Right ventricle myocardium inferior (tissue), 1 donor: Measurements from ENCODE around the gene FBXL13. TPM values are rescaled to one million over a fixed set of nuclear protein-coding genes. Genes with fewer than 3 reads are reported as not detected.
"Not testable (repeated sequence)": the region's sequence is repeated elsewhere in the genome, so short reads cannot be mapped to it uniquely, and the experiment has no call there.

Experiments
- ATAC-seq: fragments of 200-7000 bp; cut with Tn5 transposase; one replicate; pipeline ENCODE4 v1.9.1; 2020; ENCODE audit warnings: mild to moderate bottlenecking, moderate library complexity
- DNase-seq: peaks from one replicate; pipeline ENCODE4 v3.0.0; 2021; ENCODE audit errors: missing footprints
- intact Hi-C: fragments of 100-400 bp; cut with DNase I; formaldehyde crosslinking; loops from one replicate; pipeline ENCODE4 v1.11.0; 2022
- total RNA-seq: library from RNA; stranded (reverse); fragmentation: NEBNext Ultra II Directional; extraction: Animal tissue kit (Norgen Biotek cat#: 25700); gene quantifications from one replicate; pipeline ENCODE4 v1.2.1, GENCODE V29; 2021
- donor health status: DM: no; HTN: yes; CAD: no; lungs with severe emphysema.

FBXL13 gene
- total RNA-seq, 1 donor from 2014 or later = 0.24 TPM

GRCh38 chr7:102926783-102927140, 147.8 kb downstream of the FBXL13 start:
- ATAC-seq (no peak), DNase-seq (no peak)
- intact Hi-C loops = no loop called here

DNA sequence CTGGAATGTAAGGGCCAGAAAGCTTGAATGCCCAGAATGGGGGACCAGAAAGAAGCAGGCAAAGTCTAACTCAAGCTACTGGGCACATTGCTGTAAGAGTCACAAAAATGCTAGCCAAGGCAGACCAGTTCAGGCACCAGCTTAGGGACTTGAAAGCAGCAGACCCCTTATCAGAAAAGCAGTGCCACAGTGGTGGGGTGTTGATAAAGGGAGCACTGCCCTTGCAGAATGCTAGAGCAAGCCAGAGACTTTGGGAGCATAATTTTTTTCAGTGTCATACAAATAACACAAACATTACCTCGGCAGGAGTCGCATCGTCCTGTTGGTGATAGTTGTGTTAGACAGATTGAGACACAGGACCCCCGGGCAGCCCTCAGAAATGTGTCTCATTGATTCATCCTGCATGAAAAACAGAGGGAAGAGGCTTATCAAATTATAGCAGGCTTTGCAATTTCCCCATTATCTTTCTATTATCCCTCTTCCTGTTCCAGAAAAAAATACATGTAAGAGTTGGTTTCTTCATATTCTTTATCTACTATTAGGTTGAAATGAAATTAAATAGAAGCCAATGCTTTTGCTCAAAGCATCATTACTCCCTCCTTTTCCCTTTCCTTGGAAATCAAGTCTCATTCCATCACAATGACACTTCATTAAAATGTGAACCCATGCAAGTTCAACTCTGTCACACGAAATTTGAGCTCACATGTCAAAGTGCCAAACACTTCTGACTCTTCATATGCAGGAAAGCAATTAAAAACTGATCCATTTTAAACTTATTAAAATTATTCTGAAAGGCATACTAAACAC, 148.4 kb downstream of the FBXL13 start:
- DNase-seq (no peak), ATAC-seq (no peak)
- intact Hi-C loops = no loop called here

GRCh38 chr7:102918845-102919244, 155.8 kb downstream of the FBXL13 start:
- ATAC-seq (no peak), DNase-seq (no peak)
- intact Hi-C loops = loop anchor here (10.0 kb wide), 1 partner anchor 76 kb away; no protein-coding TSS in a partner anchor

GRCh38 chr7:102917436-102918353, 156.9 kb downstream of the FBXL13 start:
- intact Hi-C loops = loop anchor here (10.0 kb wide), 1 partner anchor 77 kb away; no protein-coding TSS in a partner anchor
- no peak for DNase-seq
- ATAC-seq = no peak

DNA sequence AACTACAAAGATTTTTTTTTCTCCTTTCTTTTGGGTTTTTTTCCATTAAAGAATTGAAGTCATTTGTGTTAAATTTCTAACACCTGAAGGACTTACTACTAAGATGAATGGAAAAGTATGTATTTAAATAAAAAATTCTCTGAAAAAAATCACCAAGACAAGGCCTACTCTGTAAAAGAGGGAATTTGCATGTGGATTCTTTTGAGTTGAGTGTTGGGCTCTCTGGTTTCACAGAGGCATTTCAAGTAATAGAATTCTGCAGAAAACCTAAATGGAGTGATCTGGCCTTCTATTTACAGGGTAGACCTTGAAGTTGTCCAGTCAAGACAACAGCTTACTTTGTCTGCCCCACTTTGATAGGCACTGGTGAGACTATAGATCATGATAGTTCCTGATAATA, 157.7 kb downstream of the FBXL13 start:
- ATAC-seq = no peak
- intact Hi-C loops = loop anchor here (10.0 kb wide), 1 partner anchor 78 kb away; no protein-coding TSS in a partner anchor
- no peak for DNase-seq

DNA sequence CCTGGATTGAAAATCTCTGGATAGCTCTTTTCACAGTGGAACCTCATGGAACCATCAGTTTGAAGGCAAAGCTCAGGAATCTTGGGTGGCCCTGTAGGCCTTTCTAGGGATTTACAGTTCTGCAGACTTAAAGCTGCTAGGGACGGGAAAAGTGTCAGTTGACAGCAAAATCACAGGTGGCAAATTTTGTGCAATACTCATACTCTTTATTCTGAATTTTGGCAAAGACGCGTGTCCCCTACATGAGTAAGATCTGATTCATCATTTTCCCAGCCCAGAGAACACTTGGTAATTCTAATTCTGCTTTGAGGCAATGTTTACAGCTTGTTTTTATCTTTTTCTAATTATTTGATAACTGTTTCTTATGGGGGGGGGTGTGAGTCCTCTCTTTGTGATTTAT, 158.2 kb downstream of the FBXL13 start:
- intact Hi-C loops = loop anchor here (10.0 kb wide), 1 partner anchor 78 kb away; no protein-coding TSS in a partner anchor
- no peak for DNase-seq
- ATAC-seq = no peak

- peak; percentile 93 for ATAC-seq
- intact Hi-C loops = loop anchor here (10.0 kb wide), 1 partner anchor 80 kb away; no protein-coding TSS in a partner anchor
- peak; percentile 69 for DNase-seq
Measured at GRCh38 chr7:102914585-102914984, 160.0 kb downstream of the FBXL13 start.

GRCh38 chr7:102913826-102914225, 160.8 kb downstream of the FBXL13 start:
- no peak for ATAC-seq
- intact Hi-C loops = loop anchor here (10.0 kb wide), 1 partner anchor 81 kb away; no protein-coding TSS in a partner anchor
- DNase-seq = no peak

DNA sequence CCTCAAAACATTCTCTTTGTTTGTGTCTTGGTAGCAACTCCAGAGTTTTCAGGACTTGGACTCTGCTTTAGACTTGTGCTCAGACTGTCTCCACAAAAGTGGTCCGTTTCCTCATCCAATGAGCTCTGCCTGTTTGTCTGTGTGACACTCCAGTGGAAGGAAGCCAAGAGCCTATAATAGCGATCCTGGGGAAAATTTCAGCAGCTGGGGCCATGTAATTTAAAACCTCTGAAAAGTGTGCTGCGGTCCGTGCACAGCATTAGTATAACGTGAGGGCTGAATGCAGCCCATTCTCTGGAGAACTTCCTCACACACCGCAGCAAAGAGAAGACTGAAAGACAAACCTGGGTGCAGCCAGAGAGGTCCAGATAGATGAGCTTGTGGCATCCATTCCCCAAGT, 161.9 kb downstream of the FBXL13 start, which contains the start of gene LRRC17:
TSS of gene LRRC17 (plus strand) at position 259 of the 400 bp plus-strand sequence. CDS start 20,914 bp downstream, outside the sequence.
- peak; percentile 27 for ATAC-seq
- intact Hi-C loops = loop anchor here (10.0 kb wide), 1 partner anchor 82 kb away; no protein-coding TSS in a partner anchor
- DNase-seq = no peak

GRCh38 chr7:102908676-102909075, 165.9 kb downstream of the FBXL13 start:
- intact Hi-C loops = loop anchor here (10.0 kb wide), 1 partner anchor 156 kb away; no protein-coding TSS in a partner anchor
- ATAC-seq (no peak), DNase-seq (no peak)

DNA sequence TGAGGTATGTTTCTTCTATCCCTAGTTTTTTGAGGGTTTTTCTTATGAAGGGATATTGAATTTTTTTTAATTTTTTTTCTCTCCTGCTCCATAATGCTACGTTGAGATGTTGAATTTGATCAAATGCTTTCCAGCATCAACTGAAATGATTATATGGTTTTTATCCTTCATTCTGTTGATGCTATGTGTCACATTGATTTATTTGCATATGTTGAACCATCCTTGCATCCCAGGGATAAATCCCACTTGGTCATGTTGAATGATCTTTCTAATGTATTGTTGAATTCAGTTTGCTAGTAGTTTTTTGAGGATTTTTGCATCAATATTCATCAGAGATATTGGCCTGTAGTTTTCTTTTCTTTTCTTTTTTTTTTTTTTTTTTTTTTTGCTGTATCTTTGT, 171.0 kb downstream of the FBXL13 start:
- DNase-seq, ATAC-seq: not testable (repeated sequence)
- intact Hi-C loops = loop anchor here (10.0 kb wide), 1 partner anchor 161 kb away; no protein-coding TSS in a partner anchor

- intact Hi-C loops = loop anchor here (10.0 kb wide), 1 partner anchor 163 kb away; no protein-coding TSS in a partner anchor
- not testable (repeated sequence) for ATAC-seq, DNase-seq
Measured at GRCh38 chr7:102902052-102902451, 172.5 kb downstream of the FBXL13 start.

DNA sequence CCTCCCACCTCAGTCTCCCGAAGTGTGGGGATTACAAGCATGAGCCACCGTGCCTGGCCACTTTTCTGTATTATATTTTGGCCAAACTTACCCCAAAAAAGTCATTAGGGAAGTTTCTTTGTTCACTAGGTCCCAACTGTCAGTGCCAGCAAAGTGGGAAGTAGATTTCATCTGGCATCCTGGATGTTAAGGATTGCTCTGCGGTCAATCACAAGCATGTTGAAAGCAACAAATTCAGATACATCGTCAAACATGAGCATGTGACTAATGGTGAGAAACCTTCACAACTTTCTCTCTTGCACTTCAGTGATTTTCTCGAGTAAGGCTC, 176.1 kb downstream of the FBXL13 start:
- DNase-seq (no peak), ATAC-seq (no peak)
- intact Hi-C loops = no loop called here

DNA sequence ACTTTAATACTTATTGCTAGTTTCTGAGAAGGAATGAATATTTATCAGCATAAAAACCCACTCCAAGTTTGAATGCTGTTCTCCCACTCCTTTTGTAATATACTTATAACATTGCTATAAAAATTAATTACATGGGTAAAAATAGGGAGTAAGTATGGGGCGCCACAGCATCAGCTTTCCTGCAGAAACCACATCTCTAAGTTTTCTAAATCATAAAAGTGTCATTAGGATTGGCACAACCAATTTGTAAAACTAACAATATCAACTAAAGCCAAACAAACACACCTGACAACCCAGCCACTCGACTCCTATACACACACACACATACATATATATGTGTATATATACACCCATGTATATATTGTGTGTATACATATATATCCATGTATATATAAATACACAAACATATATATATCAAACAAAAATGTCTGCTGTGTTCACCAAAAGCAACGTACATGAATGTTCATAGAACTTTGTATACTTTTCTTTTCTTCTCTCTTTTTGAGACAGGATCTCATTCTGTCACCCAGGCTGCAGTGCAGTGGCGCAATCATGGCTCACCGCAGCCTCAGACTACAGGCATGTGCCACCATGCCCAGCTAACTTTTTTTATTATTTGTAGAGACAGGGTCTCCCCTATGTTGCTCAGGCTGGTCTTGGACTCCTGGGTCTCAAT, 176.6 kb downstream of the FBXL13 start:
- ATAC-seq (no peak), DNase-seq (no peak)

DNA sequence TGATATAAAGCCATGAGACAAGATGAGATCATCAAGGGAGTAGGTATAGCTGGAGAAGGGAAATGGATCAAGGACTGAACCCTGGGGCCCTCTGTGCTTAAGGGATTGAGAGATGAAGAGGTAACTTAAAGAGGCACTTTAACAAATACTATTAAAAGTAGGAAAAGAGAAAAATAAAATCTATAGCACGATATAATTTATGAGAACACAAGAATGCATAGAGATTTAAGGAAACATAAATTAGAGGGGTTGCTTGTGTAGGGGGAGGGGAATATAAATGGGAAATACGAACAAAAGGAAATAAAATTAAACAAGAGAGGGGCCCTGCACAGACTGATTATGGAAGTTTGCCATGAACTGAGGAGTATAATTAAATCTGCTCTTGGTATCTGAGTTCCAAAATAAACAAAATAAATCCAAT, 177.4 kb downstream of the FBXL13 start:
- no peak for DNase-seq
- no peak for ATAC-seq
- intact Hi-C loops = no loop called here

More for the DNA sequence above, 176.6 kb downstream of the FBXL13 start:
- intact Hi-C loops = no loop called here

- intact Hi-C loops = no loop called here
- no peak for DNase-seq
- no peak for ATAC-seq
Measured at GRCh38 chr7:102896585-102896984, 178.0 kb downstream of the FBXL13 start.

DNA sequence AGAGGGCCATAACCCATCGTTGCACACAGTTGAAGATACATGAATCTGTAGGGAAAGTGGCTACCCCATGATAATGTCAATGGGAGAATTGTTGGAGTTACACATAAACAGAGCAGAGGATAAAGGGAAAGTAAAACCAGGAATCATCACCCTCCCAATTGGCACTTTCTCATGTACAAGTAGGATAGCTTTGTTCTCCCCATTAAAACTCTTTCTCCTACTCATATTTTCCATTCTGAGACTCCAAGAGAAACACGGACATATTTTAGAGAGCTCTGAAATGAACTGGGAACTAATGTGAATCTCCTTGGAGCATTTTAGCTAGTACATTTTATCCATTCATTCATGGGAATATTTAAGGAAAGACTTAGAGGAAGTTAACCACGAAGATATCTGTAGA, 179.0 kb downstream of the FBXL13 start:
- intact Hi-C loops = no loop called here
- ATAC-seq (no peak), DNase-seq (no peak)

- DNase-seq (no peak), ATAC-seq (peak; percentile 53)
- intact Hi-C loops = no loop called here
Measured at GRCh38 chr7:102892631-102893278, 181.8 kb downstream of the FBXL13 start.
